HEK293 (cell line): ENCODE data around the gene TSC2.

Experiments
- GLIS1 ChIP-seq: fragments of 450-650 bp; formaldehyde crosslinking; IDR thresholded peaks from 2 replicates; pipeline ENCODE4 v1.5.1; 2016; ENCODE audit warnings: missing biosample characterization, missing genetic modification characterization
- KLF10 ChIP-seq: fragments of 450-650 bp; IDR thresholded peaks from 2 replicates; pipeline ENCODE4 v1.5.1; 2018; ENCODE audit warnings: missing biosample characterization, mild to moderate bottlenecking, missing genetic modification characterization
- MZF1 ChIP-seq: fragments of 450-650 bp; formaldehyde crosslinking; IDR thresholded peaks from 2 replicates; pipeline ENCODE4 v1.5.1; 2017; ENCODE audit warnings: missing biosample characterization, missing genetic modification characterization, borderline replicate concordance
- PBX3 ChIP-seq: sonication (generic); formaldehyde crosslinking; IDR thresholded peaks from 2 replicates; pipeline ENCODE4 v1.8.1; 2022; ENCODE audit warnings: mild to moderate bottlenecking, moderate library complexity, missing genetic modification reagents
- REST ChIP-seq: fragments of 450-650 bp; formaldehyde crosslinking; IDR thresholded peaks from 2 replicates; pipeline ENCODE4 v1.5.1; 2016; ENCODE audit warnings: missing biosample characterization, missing genetic modification characterization
- SP7 ChIP-seq: fragments of 450-650 bp; formaldehyde crosslinking; IDR thresholded peaks from 2 replicates; pipeline ENCODE4 v1.5.1; 2016; ENCODE audit warnings: missing biosample characterization, missing genetic modification characterization
- ZBTB21 ChIP-seq: fragments of 450-650 bp; formaldehyde crosslinking; IDR thresholded peaks from 2 replicates; pipeline ENCODE4 v1.5.1; 2017; ENCODE audit warnings: missing biosample characterization, missing genetic modification characterization
- ZBTB49 ChIP-seq: fragments of 450-650 bp; formaldehyde crosslinking; IDR thresholded peaks from 2 replicates; pipeline ENCODE4 v1.5.1; 2016; ENCODE audit warnings: missing biosample characterization, missing genetic modification characterization, low read depth
- ZBTB7A ChIP-seq: fragments of 450-650 bp; formaldehyde crosslinking; IDR thresholded peaks from 2 replicates; pipeline ENCODE4 v1.5.1; 2016; ENCODE audit warnings: low read depth, missing biosample characterization, missing genetic modification characterization
- ZFHX2 ChIP-seq: fragments of 450-650 bp; formaldehyde crosslinking; conservative IDR thresholded peaks from 2 replicates; pipeline ENCODE4 v1.5.1; 2016; ENCODE audit warnings: missing biosample characterization, missing genetic modification characterization
- ZNF112 ChIP-seq: fragments of 450-650 bp; formaldehyde crosslinking; IDR thresholded peaks from 2 replicates; pipeline ENCODE4 v1.5.0; 2017; ENCODE audit warnings: missing biosample characterization, missing genetic modification characterization
- ZNF121 ChIP-seq: fragments of 450-650 bp; formaldehyde crosslinking; IDR thresholded peaks from 2 replicates; pipeline ENCODE4 v1.5.1; 2016; ENCODE audit warnings: missing biosample characterization, missing genetic modification characterization
- ZNF146 ChIP-seq: fragments of 450-650 bp; formaldehyde crosslinking; IDR thresholded peaks from 2 replicates; pipeline ENCODE4 v1.5.1; 2016; ENCODE audit warnings: missing biosample characterization, missing genetic modification characterization
- ZNF248 ChIP-seq: fragments of 450-650 bp; formaldehyde crosslinking; IDR thresholded peaks from 2 replicates; pipeline ENCODE4 v1.5.1; 2017; ENCODE audit warnings: missing biosample characterization, missing genetic modification characterization
- ZNF266 ChIP-seq: fragments of 450-650 bp; formaldehyde crosslinking; IDR thresholded peaks from 2 replicates; pipeline ENCODE4 v1.5.1; 2016; ENCODE audit warnings: missing biosample characterization, missing genetic modification characterization, low read depth
- ZNF292 ChIP-seq: fragments of 450-650 bp; formaldehyde crosslinking; IDR thresholded peaks from 2 replicates; pipeline ENCODE4 v1.5.1; 2016; ENCODE audit warnings: low read depth, missing biosample characterization, missing genetic modification characterization, borderline replicate concordance
- ZNF311 ChIP-seq: fragments of 450-650 bp; formaldehyde crosslinking; IDR thresholded peaks from 2 replicates; pipeline ENCODE4 v1.5.1; 2017; ENCODE audit warnings: missing biosample characterization, missing genetic modification characterization, borderline replicate concordance
- ZNF48 ChIP-seq: fragments of 450-650 bp; formaldehyde crosslinking; IDR thresholded peaks from 2 replicates; pipeline ENCODE4 v1.5.1; 2016; ENCODE audit warnings: missing biosample characterization, missing genetic modification characterization
- ZNF561 ChIP-seq: fragments of 450-650 bp; IDR thresholded peaks from 2 replicates; pipeline ENCODE4 v1.5.1; 2018; ENCODE audit warnings: missing biosample characterization, missing genetic modification characterization, borderline replicate concordance
- ZNF610 ChIP-seq: fragments of 450-650 bp; formaldehyde crosslinking; IDR thresholded peaks from 2 replicates; pipeline ENCODE4 v1.5.1; 2016; ENCODE audit warnings: missing biosample characterization, missing genetic modification characterization, borderline replicate concordance
- ZNF701 ChIP-seq: fragments of 450-650 bp; formaldehyde crosslinking; IDR thresholded peaks from 2 replicates; pipeline ENCODE4 v1.5.1; 2016; ENCODE audit warnings: missing biosample characterization, missing genetic modification characterization
- ZNF776 ChIP-seq: fragments of 450-650 bp; formaldehyde crosslinking; IDR thresholded peaks from 2 replicates; pipeline ENCODE4 v1.5.0; 2017; ENCODE audit warnings: missing biosample characterization, missing genetic modification characterization, borderline replicate concordance
- ZSCAN4 ChIP-seq: fragments of 450-650 bp; formaldehyde crosslinking; IDR thresholded peaks from 2 replicates; pipeline ENCODE4 v1.5.1; 2017; ENCODE audit warnings: missing biosample characterization, missing genetic modification characterization
- ZSCAN5A ChIP-seq: fragments of 450-650 bp; formaldehyde crosslinking; IDR thresholded peaks from 2 replicates; pipeline ENCODE4 v1.5.1; 2016; ENCODE audit warnings: missing biosample characterization, missing genetic modification characterization
- ZXDB ChIP-seq: fragments of 450-650 bp; formaldehyde crosslinking; IDR thresholded peaks from 2 replicates; pipeline ENCODE4 v1.5.1; 2016; ENCODE audit warnings: missing biosample characterization, missing genetic modification characterization
- TF ChIP-seq, protein P1 (sequence below): fragments of 450-650 bp; formaldehyde crosslinking; IDR thresholded peaks from 2 replicates; pipeline ENCODE4 v1.5.1; 2016; ENCODE audit warnings: missing biosample characterization, missing genetic modification characterization
- TF ChIP-seq, protein P2 (sequence below): fragments of 450-650 bp; formaldehyde crosslinking; IDR thresholded peaks from 2 replicates; pipeline ENCODE4 v1.5.1; 2017; ENCODE audit warnings: missing biosample characterization, missing genetic modification characterization

Gene TSC2

DNA sequence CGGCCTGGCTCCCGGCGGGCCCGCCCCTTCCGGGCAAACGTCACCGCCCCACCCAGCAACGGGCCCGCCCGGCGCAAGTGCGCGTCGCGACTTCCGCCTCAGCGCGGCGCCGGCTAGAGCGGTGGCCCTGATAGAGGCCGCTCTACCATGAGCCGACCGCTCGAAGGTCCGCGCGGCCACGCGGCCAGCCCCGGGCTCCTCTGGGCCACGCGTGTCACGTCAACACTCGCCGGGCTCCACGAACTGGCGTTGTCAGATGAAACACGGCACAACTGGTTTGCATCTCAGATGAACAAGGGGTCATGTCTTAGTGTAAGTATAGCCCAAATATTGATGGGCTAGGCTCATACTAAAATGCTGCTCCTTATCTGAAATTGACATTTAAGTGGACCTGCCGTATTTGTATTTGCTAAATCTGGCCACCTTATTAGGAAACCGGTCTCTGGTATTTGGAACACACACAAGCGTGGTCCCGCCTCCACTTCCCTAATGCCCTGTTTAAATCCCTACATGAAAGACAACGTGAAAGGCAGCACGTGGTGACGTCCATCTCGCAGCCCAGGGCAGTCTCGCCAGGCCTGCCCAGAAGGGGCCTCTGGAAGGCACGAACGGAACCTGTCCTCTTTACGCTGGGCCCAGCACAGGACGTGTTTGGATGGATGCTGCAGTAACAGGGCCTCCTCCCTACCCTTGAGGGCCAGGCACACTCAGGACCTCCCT, 37.8 kb upstream of the TSC2 start, which contains the start of gene ZNF598 (continued):
- TF ChIP-seq ZNF121, result no peak
- no peak for TF ChIP-seq ZNF701 (tag by site-specific recombination)
- no peak for TF ChIP-seq PBX3 (CRISPR knock-in tag)
- no peak for TF ChIP-seq GLIS1
- TF ChIP-seq ZBTB21 (tag by site-specific recombination), result no peak
- TF ChIP-seq, protein P1, sequence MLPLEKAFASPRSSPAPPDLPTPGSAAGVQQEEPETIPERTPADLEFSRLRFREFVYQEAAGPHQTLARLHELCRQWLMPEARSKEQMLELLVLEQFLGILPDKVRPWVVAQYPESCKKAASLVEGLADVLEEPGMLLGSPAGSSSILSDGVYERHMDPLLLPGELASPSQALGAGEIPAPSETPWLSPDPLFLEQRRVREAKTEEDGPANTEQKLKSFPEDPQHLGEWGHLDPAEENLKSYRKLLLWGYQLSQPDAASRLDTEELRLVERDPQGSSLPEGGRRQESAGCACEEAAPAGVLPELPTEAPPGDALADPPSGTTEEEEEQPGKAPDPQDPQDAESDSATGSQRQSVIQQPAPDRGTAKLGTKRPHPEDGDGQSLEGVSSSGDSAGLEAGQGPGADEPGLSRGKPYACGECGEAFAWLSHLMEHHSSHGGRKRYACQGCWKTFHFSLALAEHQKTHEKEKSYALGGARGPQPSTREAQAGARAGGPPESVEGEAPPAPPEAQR (tag by site-specific recombination), result no peak
- TF ChIP-seq ZNF48 (tag by site-specific recombination), result no peak
- TF ChIP-seq KLF10 (tag by site-specific recombination), result peak; percentile 57; the same call in 1 of the 2 replicates
- no peak for TF ChIP-seq ZSCAN4
- no peak for TF ChIP-seq ZNF311 (tag by site-specific recombination)
- TF ChIP-seq ZSCAN5A (tag by site-specific recombination), result no peak; the same call in 1 of the 2 replicates
- no peak for TF ChIP-seq ZBTB49 (tag by site-specific recombination)
- no peak for TF ChIP-seq ZNF776 (tag by site-specific recombination)
- no peak for TF ChIP-seq ZNF292 (tag by site-specific recombination)
- peak; percentile 66; the same call in 1 of the 2 replicates for TF ChIP-seq ZXDB (tag by site-specific recombination)
- no peak for TF ChIP-seq ZNF248 (tag by site-specific recombination)
- TF ChIP-seq ZNF112 (tag by site-specific recombination), result no peak
- peak; percentile 49; the same call in 1 of the 2 replicates for TF ChIP-seq REST (tag by site-specific recombination)
- peak; percentile 14; the same call in 1 of the 2 replicates for TF ChIP-seq MZF1 (tag by site-specific recombination)
- TF ChIP-seq ZNF146 (tag by site-specific recombination), result no peak
- 0 out of 2 replicates have a peak, but pooled peaks have one; percentile 5 for TF ChIP-seq ZFHX2
- peak; percentile 56; the same call in 1 of the 2 replicates for TF ChIP-seq ZNF610
- no peak for TF ChIP-seq ZBTB7A (tag by site-specific recombination)
- peak; percentile 76 for TF ChIP-seq SP7 (tag by site-specific recombination)
- TF ChIP-seq, protein P2, sequence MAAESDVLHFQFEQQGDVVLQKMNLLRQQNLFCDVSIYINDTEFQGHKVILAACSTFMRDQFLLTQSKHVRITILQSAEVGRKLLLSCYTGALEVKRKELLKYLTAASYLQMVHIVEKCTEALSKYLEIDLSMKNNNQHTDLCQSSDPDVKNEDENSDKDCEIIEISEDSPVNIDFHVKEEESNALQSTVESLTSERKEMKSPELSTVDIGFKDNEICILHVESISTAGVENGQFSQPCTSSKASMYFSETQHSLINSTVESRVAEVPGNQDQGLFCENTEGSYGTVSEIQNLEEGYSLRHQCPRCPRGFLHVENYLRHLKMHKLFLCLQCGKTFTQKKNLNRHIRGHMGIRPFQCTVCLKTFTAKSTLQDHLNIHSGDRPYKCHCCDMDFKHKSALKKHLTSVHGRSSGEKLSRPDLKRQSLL (tag by site-specific recombination), result 0 out of 2 replicates have a peak, but pooled peaks have one; percentile 8
- no peak; the same call in 1 of the 2 replicates for TF ChIP-seq ZNF561
- TF ChIP-seq ZNF266, result no peak
